Measurements from ENCODE around the gene RXRA.

The RXRA gene

DNA sequence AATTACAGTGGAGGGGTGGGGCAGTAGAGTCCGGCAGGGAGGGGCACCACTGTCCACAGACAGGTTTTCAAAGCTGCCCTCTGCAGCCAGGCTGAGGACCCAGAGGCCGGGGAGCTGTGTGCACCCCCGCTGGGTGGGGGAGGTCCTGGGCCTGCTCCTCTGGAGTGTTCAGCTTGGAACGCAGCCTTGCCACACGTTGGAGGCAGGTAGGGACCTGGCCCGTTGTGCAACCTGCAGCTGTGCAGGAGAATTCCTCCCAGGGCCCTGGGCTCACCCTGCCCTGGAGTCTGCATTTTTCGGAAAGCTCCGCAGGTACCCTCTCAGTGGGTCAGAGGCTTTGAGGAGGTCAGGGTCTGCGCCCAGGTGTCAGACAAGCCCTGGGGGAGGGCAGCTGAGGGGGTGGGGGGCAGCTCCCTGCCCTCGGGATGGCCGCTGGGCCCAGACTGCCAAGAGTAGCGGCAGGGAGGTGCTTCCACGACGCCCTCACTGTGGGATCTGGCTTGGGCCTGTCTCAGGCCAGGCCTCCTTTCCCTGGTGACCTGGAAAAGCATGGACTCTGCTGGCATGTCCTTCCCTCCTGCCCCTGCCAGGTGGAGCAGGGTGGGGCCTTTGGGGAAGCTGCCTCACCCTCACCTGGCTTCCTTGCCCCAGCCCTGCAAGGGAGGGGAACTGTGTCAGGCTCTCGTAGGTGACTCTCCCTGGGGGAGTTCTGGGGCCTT is 29.5 kb downstream of the RXRA start:
- DNase-seq (ENCODE audit: low spot score), result no peak
- H3K27ac ChIP-seq, result no peak overlapping the region
- H3K4me3 ChIP-seq, result no peak overlapping the region
- TF ChIP-seq, protein P1, sequence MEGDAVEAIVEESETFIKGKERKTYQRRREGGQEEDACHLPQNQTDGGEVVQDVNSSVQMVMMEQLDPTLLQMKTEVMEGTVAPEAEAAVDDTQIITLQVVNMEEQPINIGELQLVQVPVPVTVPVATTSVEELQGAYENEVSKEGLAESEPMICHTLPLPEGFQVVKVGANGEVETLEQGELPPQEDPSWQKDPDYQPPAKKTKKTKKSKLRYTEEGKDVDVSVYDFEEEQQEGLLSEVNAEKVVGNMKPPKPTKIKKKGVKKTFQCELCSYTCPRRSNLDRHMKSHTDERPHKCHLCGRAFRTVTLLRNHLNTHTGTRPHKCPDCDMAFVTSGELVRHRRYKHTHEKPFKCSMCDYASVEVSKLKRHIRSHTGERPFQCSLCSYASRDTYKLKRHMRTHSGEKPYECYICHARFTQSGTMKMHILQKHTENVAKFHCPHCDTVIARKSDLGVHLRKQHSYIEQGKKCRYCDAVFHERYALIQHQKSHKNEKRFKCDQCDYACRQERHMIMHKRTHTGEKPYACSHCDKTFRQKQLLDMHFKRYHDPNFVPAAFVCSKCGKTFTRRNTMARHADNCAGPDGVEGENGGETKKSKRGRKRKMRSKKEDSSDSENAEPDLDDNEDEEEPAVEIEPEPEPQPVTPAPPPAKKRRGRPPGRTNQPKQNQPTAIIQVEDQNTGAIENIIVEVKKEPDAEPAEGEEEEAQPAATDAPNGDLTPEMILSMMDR (IDR thresholded peaks at IDR 0.05), result no peak

GRCh38 chr9:134356496-134357470 is 30.5 kb downstream of the RXRA start:
- no peak overlapping the region for H3K27ac ChIP-seq

DNA sequence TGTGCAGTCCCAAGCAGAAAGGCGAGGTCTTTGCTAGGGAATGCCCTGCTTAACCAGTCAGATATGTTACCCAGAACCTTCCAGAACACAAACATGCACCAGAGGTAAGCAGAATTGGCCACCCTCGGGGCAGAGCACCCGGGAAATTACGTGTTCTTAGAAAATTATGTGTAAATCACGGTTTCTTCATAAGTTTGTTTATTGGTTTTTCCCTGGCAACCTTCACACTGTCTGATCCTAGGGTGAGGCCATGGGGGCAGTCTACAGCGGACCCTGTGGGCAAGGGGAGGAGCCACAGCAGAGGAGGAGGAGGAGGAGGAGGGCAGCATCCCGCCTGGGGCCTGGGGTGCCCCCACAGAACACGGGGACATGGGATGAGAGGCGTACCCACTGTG is 31.4 kb downstream of the RXRA start:
- peak overlapping the region in 1 of 2 donors; percentile 29 for H3K27ac ChIP-seq
- TF ChIP-seq, protein P1 (IDR thresholded peaks at IDR 0.05), result no peak
- no peak overlapping the region for H3K4me3 ChIP-seq
- DNase-seq (ENCODE audit: low spot score), result no peak

More at GRCh38 chr9:134356496-134357470, 30.5 kb downstream of the RXRA start:
- TF ChIP-seq, protein P1 (IDR thresholded peaks at IDR 0.05), result no peak
- no peak for DNase-seq (ENCODE audit: low spot score)
- no peak overlapping the region for H3K4me3 ChIP-seq

- peak overlapping the region in 1 of 2 donors; percentile 29 for H3K27ac ChIP-seq
- no peak for DNase-seq (ENCODE audit: low spot score)
- H3K4me3 ChIP-seq, result no peak overlapping the region
- TF ChIP-seq, protein P1 (IDR thresholded peaks at IDR 0.05), result no peak
These were observed 31.9 kb downstream of the RXRA start for GRCh38 chr9:134358026-134358661.

DNA sequence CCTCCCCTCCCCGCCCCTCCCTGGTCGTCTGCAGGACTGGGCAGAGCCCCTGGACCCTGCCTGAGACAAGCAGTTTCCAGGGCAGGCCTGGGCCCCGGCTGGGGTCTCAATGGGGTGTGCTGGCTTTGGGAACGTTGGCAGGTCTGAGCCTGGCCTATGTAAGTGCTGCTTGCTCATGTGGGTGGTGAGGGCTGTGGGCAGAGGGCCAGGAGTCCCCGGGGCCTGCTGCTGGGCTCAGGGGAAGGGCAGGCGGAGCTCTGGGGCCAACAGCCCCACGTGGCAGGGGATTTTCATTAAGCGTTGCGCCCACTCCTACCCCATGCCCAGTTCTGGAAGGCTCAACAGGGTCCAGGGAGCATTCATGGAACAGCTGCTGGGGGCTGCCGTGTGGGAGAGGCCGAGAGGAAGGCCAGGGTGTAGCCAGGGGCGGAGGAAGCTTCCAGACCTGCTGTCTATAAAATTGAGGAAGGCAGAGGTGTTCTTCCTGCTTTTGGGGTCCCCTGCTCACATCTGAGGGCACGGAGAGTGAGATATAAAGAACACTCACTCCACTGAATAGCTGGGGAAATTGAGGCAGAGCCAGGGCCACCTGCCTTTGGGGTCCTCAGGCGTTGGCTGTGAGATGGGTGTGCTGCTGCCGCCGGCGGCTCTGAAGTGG is 32.5 kb downstream of the RXRA start:
- DNase-seq (ENCODE audit: low spot score), result no peak
- no peak overlapping the region for H3K4me3 ChIP-seq
- H3K27ac ChIP-seq, result peak overlapping the region in 1 of 2 donors; percentile 29
- TF ChIP-seq, protein P1 (IDR thresholded peaks at IDR 0.05), result no peak

GRCh38 chr9:134359493-134360179 is 33.4 kb downstream of the RXRA start:
- no peak for DNase-seq (ENCODE audit: low spot score)
- H3K27ac ChIP-seq, result peak overlapping the region; percentile 29 to 40
- no peak overlapping the region for H3K4me3 ChIP-seq
- TF ChIP-seq, protein P1 (IDR thresholded peaks at IDR 0.05), result no peak

All from coronary artery (tissue), 2 donors.